ENCODE measurements around the gene SULT1C4. TPM values are rescaled to one million over a fixed set of nuclear protein-coding genes. Genes with fewer than 3 reads are reported as not detected.

Gene SULT1C4
- total RNA-seq, 1 donor from 2014 or later: 10.6 TPM

GRCh38 chr2:108392029-108392428, 14.3 kb downstream of the SULT1C4 start:
- H3K27me3 ChIP-seq (ENCODE audit: low read depth): no peaks in the 10 kb centered on the region
- TF ChIP-seq CTCF (IDR thresholded peaks at IDR 0.05): no peak
- H3K4me3 ChIP-seq: no peak overlapping the region
- H3K9me3 ChIP-seq: peaks cover 21% of the 10 kb centered on the region
- ATAC-seq: no peak
- no peak for DNase-seq
- intact Hi-C loops (cut with DNase I): no loop called here
- peaks cover 12% of the 10 kb centered on the region for H3K36me3 ChIP-seq
- no peak overlapping the region for H3K27ac ChIP-seq
- no peaks in the 10 kb centered on the region for H3K4me1 ChIP-seq

- H3K9me3 ChIP-seq: peaks cover 21% of the 10 kb centered on the region
- no peak overlapping the region for H3K4me3 ChIP-seq
- ATAC-seq (no peak), DNase-seq (no peak)
- TF ChIP-seq CTCF (IDR thresholded peaks at IDR 0.05): no peak
- no peaks in the 10 kb centered on the region for H3K4me1 ChIP-seq
- intact Hi-C loops (cut with DNase I): no loop called here
- no peaks in the 10 kb centered on the region for H3K27me3 ChIP-seq (ENCODE audit: low read depth)
- peaks cover 6% of the 10 kb centered on the region for H3K36me3 ChIP-seq
- no peak overlapping the region for H3K27ac ChIP-seq
Measured at GRCh38 chr2:108393197-108393596, 15.4 kb downstream of the SULT1C4 start.

- no peaks in the 10 kb centered on the region for H3K27me3 ChIP-seq (ENCODE audit: low read depth)
- intact Hi-C loops (cut with DNase I): no loop called here
- H3K36me3 ChIP-seq: no peaks in the 10 kb centered on the region
- H3K9me3 ChIP-seq: peaks cover 40% of the 10 kb centered on the region
- ATAC-seq (no peak), DNase-seq (no peak)
- no peaks in the 10 kb centered on the region for H3K4me1 ChIP-seq
- H3K27ac ChIP-seq: no peak overlapping the region
- H3K4me3 ChIP-seq: no peak overlapping the region
- TF ChIP-seq CTCF (IDR thresholded peaks at IDR 0.05): no peak
Measured at GRCh38 chr2:108395155-108395554, 17.4 kb downstream of the SULT1C4 start.

GRCh38 chr2:108396845-108397244, 19.1 kb downstream of the SULT1C4 start:
- Histone ChIP-seq H3K9me3 (peaks cover 47% of the 10 kb centered on the region), H3K36me3 (no peaks in the 10 kb centered on the region), H3K27ac (no peak overlapping the region), H3K4me1 (no peaks in the 10 kb centered on the region), H3K4me3 (no peak overlapping the region), H3K27me3 (ENCODE audit: low read depth) (no peaks in the 10 kb centered on the region)
- no peak for ATAC-seq
- DNase-seq: no peak
- intact Hi-C loops (cut with DNase I): no loop called here
- TF ChIP-seq CTCF (IDR thresholded peaks at IDR 0.05): no peak

GRCh38 chr2:108399479-108399878, 21.7 kb downstream of the SULT1C4 start:
- H3K27me3 ChIP-seq (ENCODE audit: low read depth): no peaks in the 10 kb centered on the region
- peaks cover 28% of the 10 kb centered on the region for H3K9me3 ChIP-seq
- DNase-seq (no peak), ATAC-seq (no peak)
- no peaks in the 10 kb centered on the region for H3K36me3 ChIP-seq
- H3K27ac ChIP-seq: no peak overlapping the region
- H3K4me1 ChIP-seq: no peaks in the 10 kb centered on the region
- intact Hi-C loops (cut with DNase I): no loop called here
- TF ChIP-seq CTCF (IDR thresholded peaks at IDR 0.05): no peak
- no peak overlapping the region for H3K4me3 ChIP-seq

GRCh38 chr2:108401800-108402199, 24.0 kb downstream of the SULT1C4 start:
- intact Hi-C loops (cut with DNase I): no loop called here
- no peaks in the 10 kb centered on the region for H3K36me3 ChIP-seq
- no peaks in the 10 kb centered on the region for H3K27me3 ChIP-seq (ENCODE audit: low read depth)
- DNase-seq: no peak
- no peak for ATAC-seq
- TF ChIP-seq CTCF (IDR thresholded peaks at IDR 0.05): no peak
- peaks cover 39% of the 10 kb centered on the region for H3K9me3 ChIP-seq
- no peak overlapping the region for H3K4me3 ChIP-seq
- H3K4me1 ChIP-seq: no peaks in the 10 kb centered on the region
- H3K27ac ChIP-seq: no peak overlapping the region

Measured in lower lobe of right lung (tissue), 2 donors.